DMS53 treated with DMSO at 0.1 percent for 48 hours (cell line): Measurements from ENCODE around the gene ITPRIPL1.

ENCODE experiments used
- DNase-seq: peaks from one replicate; lab custom pipeline; 2025; ENCODE audit not compliant: unreplicated experiment; lab: John Stamatoyannopoulos, UW

ITPRIPL1 gene

GRCh38 chr2:96320728-96321622, 4.1 kb upstream of the ITPRIPL1 start:
- DNase-seq: peak; percentile 74

GRCh38 chr2:96323849-96324248, 1.3 kb upstream of the ITPRIPL1 start:
- DNase-seq: no peak

GRCh38 chr2:96324721-96325040, 436 bp upstream of the ITPRIPL1 start:
- DNase-seq: no peak

GRCh38 chr2:96325884-96326255, 753 bp downstream of the ITPRIPL1 start:
- peak; percentile 18 for DNase-seq

- no peak for DNase-seq
Measured at GRCh38 chr2:96326564-96326963, 1.4 kb downstream of the ITPRIPL1 start.

GRCh38 chr2:96326990-96327820, 2.1 kb downstream of the ITPRIPL1 start:
- no peak for DNase-seq

GRCh38 chr2:96329456-96329855, 4.3 kb downstream of the ITPRIPL1 start:
- DNase-seq: no peak

- no peak for DNase-seq
Measured at GRCh38 chr2:96329874-96330273, 4.8 kb downstream of the ITPRIPL1 start.

GRCh38 chr2:96330407-96330806, 5.3 kb downstream of the ITPRIPL1 start:
- DNase-seq: no peak

- DNase-seq: no peak
Measured at GRCh38 chr2:96333708-96334107, 8.6 kb downstream of the ITPRIPL1 start.

GRCh38 chr2:96336104-96336775, 11.1 kb downstream of the ITPRIPL1 start:
- DNase-seq: no peak

GRCh38 chr2:96336873-96337272, 11.8 kb downstream of the ITPRIPL1 start:
- no peak for DNase-seq

GRCh38 chr2:96340493-96341414, 15.6 kb downstream of the ITPRIPL1 start:
- no peak for DNase-seq

GRCh38 chr2:96341641-96342040, 16.5 kb downstream of the ITPRIPL1 start:
- DNase-seq: no peak

GRCh38 chr2:96342085-96342484, 17.0 kb downstream of the ITPRIPL1 start:
- DNase-seq: peak; percentile 35

GRCh38 chr2:96344011-96344410, 18.9 kb downstream of the ITPRIPL1 start:
- DNase-seq: no peak

GRCh38 chr2:96345438-96345837, 20.3 kb downstream of the ITPRIPL1 start:
- DNase-seq: no peak

- DNase-seq: no peak
Measured at GRCh38 chr2:96345868-96346462, 20.8 kb downstream of the ITPRIPL1 start.

- no peak for DNase-seq
Measured at GRCh38 chr2:96347395-96347794, 22.3 kb downstream of the ITPRIPL1 start.

GRCh38 chr2:96353032-96353561, 28.0 kb downstream of the ITPRIPL1 start:
- DNase-seq: peak; percentile 97
